Stimulated activated CD4-positive, alpha-beta T cell treated with anti-CD3 and anti-CD28 coated beads, Interleukin-1b, Interleukin-23, amount 100 ng/mL, for 4 hours (primary cell): ENCODE data around the gene EHBP1.
"Not testable (repeated sequence)": the region's sequence is repeated elsewhere in the genome, so short reads cannot be mapped to it uniquely, and the experiment has no call there.

ENCODE experiments used
- DNase-seq, 2 donors: peaks; one replicate each; pipeline ENCODE4 v3.0.0-alpha.2; 2020; ENCODE audit warnings: low read depth in 2 of 2

The EHBP1 gene

GRCh38 chr2:63066838-63067237 is 361.3 kb downstream of the EHBP1 start:
- no peak for DNase-seq

- DNase-seq = no peak
These were observed 366.2 kb downstream of the EHBP1 start for GRCh38 chr2:63071664-63072063.

GRCh38 chr2:63073994-63074393 is 368.5 kb downstream of the EHBP1 start:
- DNase-seq = no peak

- DNase-seq = not testable (repeated sequence)
These were observed 368.9 kb downstream of the EHBP1 start for GRCh38 chr2:63074399-63074798.

- no peak for DNase-seq
These were observed 373.5 kb downstream of the EHBP1 start for GRCh38 chr2:63078852-63079606.

- no peak for DNase-seq
These were observed 375.9 kb downstream of the EHBP1 start for GRCh38 chr2:63081404-63081803.

GRCh38 chr2:63086687-63087086 is 381.2 kb downstream of the EHBP1 start:
- DNase-seq = no peak

GRCh38 chr2:63092401-63092800 is 386.9 kb downstream of the EHBP1 start:
- DNase-seq = no peak

GRCh38 chr2:63092857-63093256 is 387.3 kb downstream of the EHBP1 start:
- no peak for DNase-seq

GRCh38 chr2:63093502-63093901 is 388.0 kb downstream of the EHBP1 start:
- no peak for DNase-seq
